ENCODE data around the gene CPEB1. TPM values are rescaled to one million over a fixed set of nuclear protein-coding genes. Genes with fewer than 3 reads are reported as not detected.

The CPEB1 gene
- total and polyA plus RNA-seq, 7 experiments from 2014 or later, result 0.07 to 1.0 (median 0.35) TPM; not detected in 1

- H3K9me3 ChIP-seq (ENCODE audit: control insufficient read depth in 2 of 3, low read length in 3 of 3), result no peaks in the 10 kb centered on the region
- no peak overlapping the region for H3K27ac Mint-ChIP-seq
- H3K4me3 Mint-ChIP-seq, result no peak overlapping the region
- ATAC-seq (no peak), DNase-seq (no peak)
- no peak overlapping the region for H3K4me3 ChIP-seq (ENCODE audit: low read length)
- no peaks in the 10 kb centered on the region for H3K36me3 ChIP-seq (ENCODE audit: control insufficient read depth in 2 of 3, insufficient read depth in 3 of 3, low read length in 3 of 3)
- no peaks in the 10 kb centered on the region for H3K9me3 Mint-ChIP-seq
- POLR2A ChIA-PET, result no interaction called here
- H3K27me3 ChIP-seq (ENCODE audit: control insufficient read depth in 2 of 2, insufficient read depth in 2 of 2, low read length in 2 of 2), result no peaks in the 10 kb centered on the region
- peaks cover 0 to 15% (median 4%) of the 10 kb centered on the region in 5 donors for H3K27me3 Mint-ChIP-seq
- CTCF ChIA-PET, result no interaction called here
- no peaks in the 10 kb centered on the region for H3K4me1 Mint-ChIP-seq
- intact Hi-C loops (cut with micrococcal nuclease), result no loop called here
- H3K27ac ChIP-seq (ENCODE audit: low read depth, low read length), result no peak overlapping the region
- H3K36me3 Mint-ChIP-seq, result no peaks in the 10 kb centered on the region
- no peaks in the 10 kb centered on the region for H3K4me1 ChIP-seq (ENCODE audit: control insufficient read depth in 2 of 2, insufficient read depth in 2 of 2, low read length in 2 of 2)
Measured at GRCh38 chr15:82613747-82614146, 33.4 kb downstream of the CPEB1 start.

- no peaks in the 10 kb centered on the region for H3K4me1 Mint-ChIP-seq
- H3K27me3 ChIP-seq (ENCODE audit: control insufficient read depth in 2 of 2, insufficient read depth in 2 of 2, low read length in 2 of 2), result no peaks in the 10 kb centered on the region
- DNase-seq, result no peak
- peaks cover 0 to 14% (median 6%) of the 10 kb centered on the region in 5 donors for H3K27me3 Mint-ChIP-seq
- no peaks in the 10 kb centered on the region for H3K9me3 ChIP-seq (ENCODE audit: control insufficient read depth in 2 of 3, low read length in 3 of 3)
- H3K4me1 ChIP-seq (ENCODE audit: control insufficient read depth in 2 of 2, insufficient read depth in 2 of 2, low read length in 2 of 2), result no peaks in the 10 kb centered on the region
- no peaks in the 10 kb centered on the region for H3K9me3 Mint-ChIP-seq
- ATAC-seq, result no peak
- ChIA-PET CTCF (no interaction called here), POLR2A (no interaction called here)
- no peak overlapping the region for H3K4me3 Mint-ChIP-seq
- no peaks in the 10 kb centered on the region for H3K36me3 ChIP-seq (ENCODE audit: control insufficient read depth in 2 of 3, insufficient read depth in 3 of 3, low read length in 3 of 3)
- no peak overlapping the region for H3K27ac Mint-ChIP-seq
- no peaks in the 10 kb centered on the region for H3K36me3 Mint-ChIP-seq
- no peak overlapping the region for H3K27ac ChIP-seq (ENCODE audit: low read depth, low read length)
- intact Hi-C loops (cut with micrococcal nuclease), result no loop called here
- no peak overlapping the region for H3K4me3 ChIP-seq (ENCODE audit: low read length)
Measured at GRCh38 chr15:82611348-82611747, 35.8 kb downstream of the CPEB1 start.

- ChIA-PET CTCF (no interaction called here), POLR2A (no interaction called here)
- Histone ChIP-seq H3K9me3 (ENCODE audit: control insufficient read depth in 2 of 3, low read length in 3 of 3) (no peaks in the 10 kb centered on the region), H3K36me3 (ENCODE audit: control insufficient read depth in 2 of 3, insufficient read depth in 3 of 3, low read length in 3 of 3) (no peaks in the 10 kb centered on the region), H3K27me3 (ENCODE audit: control insufficient read depth in 2 of 2, insufficient read depth in 2 of 2, low read length in 2 of 2) (no peaks in the 10 kb centered on the region), H3K27ac (ENCODE audit: low read depth, low read length) (no peak overlapping the region), H3K4me1 (ENCODE audit: control insufficient read depth in 2 of 2, insufficient read depth in 2 of 2, low read length in 2 of 2) (no peaks in the 10 kb centered on the region), H3K4me3 (ENCODE audit: low read length) (no peak overlapping the region)
- H3K9me3 Mint-ChIP-seq, result peaks cover 0 to 4% (median 0%) of the 10 kb centered on the region in 11 donors
- no peaks in the 10 kb centered on the region for H3K4me1 Mint-ChIP-seq
- DNase-seq, result no peak
- intact Hi-C loops (cut with micrococcal nuclease), result no loop called here
- peaks cover 0 to 4% (median 0%) of the 10 kb centered on the region in 5 donors for H3K36me3 Mint-ChIP-seq
- H3K27me3 Mint-ChIP-seq, result peaks cover 8 to 31% (median 17%) of the 10 kb centered on the region in 5 donors
- ATAC-seq, result no peak
- H3K27ac Mint-ChIP-seq, result no peak overlapping the region
- no peak overlapping the region for H3K4me3 Mint-ChIP-seq
Measured at GRCh38 chr15:82602195-82602594, 45.0 kb downstream of the CPEB1 start.

- CTCF ChIA-PET, result no interaction called here
- intact Hi-C loops (cut with micrococcal nuclease), result no loop called here
- no peaks in the 10 kb centered on the region for H3K36me3 ChIP-seq (ENCODE audit: control insufficient read depth in 2 of 3, insufficient read depth in 3 of 3, low read length in 3 of 3)
- no peaks in the 10 kb centered on the region for H3K4me1 Mint-ChIP-seq
- no peaks in the 10 kb centered on the region for H3K4me1 ChIP-seq (ENCODE audit: control insufficient read depth in 2 of 2, insufficient read depth in 2 of 2, low read length in 2 of 2)
- no peaks in the 10 kb centered on the region for H3K9me3 ChIP-seq (ENCODE audit: control insufficient read depth in 2 of 3, low read length in 3 of 3)
- no peak overlapping the region for H3K4me3 ChIP-seq (ENCODE audit: low read length)
- peaks cover 12 to 36% (median 20%) of the 10 kb centered on the region in 5 donors for H3K27me3 Mint-ChIP-seq
- no peak overlapping the region for H3K27ac Mint-ChIP-seq
- no peaks in the 10 kb centered on the region for H3K27me3 ChIP-seq (ENCODE audit: control insufficient read depth in 2 of 2, insufficient read depth in 2 of 2, low read length in 2 of 2)
- H3K9me3 Mint-ChIP-seq, result peaks cover 0 to 4% (median 0%) of the 10 kb centered on the region in 11 donors
- peaks cover 0 to 4% (median 0%) of the 10 kb centered on the region in 5 donors for H3K36me3 Mint-ChIP-seq
- DNase-seq, result no peak
- no peak overlapping the region for H3K27ac ChIP-seq (ENCODE audit: low read depth, low read length)
- no peak overlapping the region for H3K4me3 Mint-ChIP-seq
- no peak for ATAC-seq
- POLR2A ChIA-PET, result no interaction called here
Measured at GRCh38 chr15:82599862-82600261, 47.3 kb downstream of the CPEB1 start.

GRCh38 chr15:82597815-82598214 lies 49.3 kb downstream of the CPEB1 start:
- ATAC-seq (no peak), DNase-seq (no peak)
- CTCF ChIA-PET, result no interaction called here
- POLR2A ChIA-PET, result no interaction called here
- Mint-ChIP-seq H3K36me3 (peaks cover 0 to 9% (median 0%) of the 10 kb centered on the region in 5 donors), H3K9me3 (peaks cover 0 to 4% (median 0%) of the 10 kb centered on the region in 11 donors), H3K4me3 (no peak overlapping the region), H3K27ac (no peak overlapping the region), H3K4me1 (no peaks in the 10 kb centered on the region), H3K27me3 (peaks cover 14 to 49% (median 22%) of the 10 kb centered on the region in 5 donors)
- Histone ChIP-seq H3K4me1 (ENCODE audit: control insufficient read depth in 2 of 2, insufficient read depth in 2 of 2, low read length in 2 of 2) (no peaks in the 10 kb centered on the region), H3K9me3 (ENCODE audit: control insufficient read depth in 2 of 3, low read length in 3 of 3) (no peaks in the 10 kb centered on the region), H3K36me3 (ENCODE audit: control insufficient read depth in 2 of 3, insufficient read depth in 3 of 3, low read length in 3 of 3) (no peaks in the 10 kb centered on the region), H3K27ac (ENCODE audit: low read depth, low read length) (no peak overlapping the region), H3K4me3 (ENCODE audit: low read length) (no peak overlapping the region), H3K27me3 (ENCODE audit: control insufficient read depth in 2 of 2, insufficient read depth in 2 of 2, low read length in 2 of 2) (no peaks in the 10 kb centered on the region)
- intact Hi-C loops (cut with micrococcal nuclease), result no loop called here

- Histone ChIP-seq H3K36me3 (ENCODE audit: control insufficient read depth in 2 of 3, insufficient read depth in 3 of 3, low read length in 3 of 3) (no peaks in the 10 kb centered on the region), H3K27ac (ENCODE audit: low read depth, low read length) (no peak overlapping the region), H3K27me3 (ENCODE audit: control insufficient read depth in 2 of 2, insufficient read depth in 2 of 2, low read length in 2 of 2) (no peaks in the 10 kb centered on the region), H3K4me1 (ENCODE audit: control insufficient read depth in 2 of 2, insufficient read depth in 2 of 2, low read length in 2 of 2) (no peaks in the 10 kb centered on the region), H3K4me3 (ENCODE audit: low read length) (no peak overlapping the region), H3K9me3 (ENCODE audit: control insufficient read depth in 2 of 3, low read length in 3 of 3) (no peaks in the 10 kb centered on the region)
- peaks cover 0 to 9% (median 0%) of the 10 kb centered on the region in 5 donors for H3K36me3 Mint-ChIP-seq
- no peak overlapping the region for H3K4me3 Mint-ChIP-seq
- H3K4me1 Mint-ChIP-seq, result no peaks in the 10 kb centered on the region
- peaks cover 0 to 4% (median 0%) of the 10 kb centered on the region in 11 donors for H3K9me3 Mint-ChIP-seq
- ATAC-seq, result no peak
- no peak overlapping the region for H3K27ac Mint-ChIP-seq
- CTCF ChIA-PET, result no interaction called here
- DNase-seq, result no peak
- intact Hi-C loops (cut with micrococcal nuclease), result no loop called here
- POLR2A ChIA-PET, result no interaction called here
- peaks cover 14 to 51% (median 22%) of the 10 kb centered on the region in 5 donors for H3K27me3 Mint-ChIP-seq
Measured at GRCh38 chr15:82595766-82596165, 51.4 kb downstream of the CPEB1 start.

GRCh38 chr15:82595203-82595602 lies 52.0 kb downstream of the CPEB1 start:
- H3K4me1 ChIP-seq (ENCODE audit: control insufficient read depth in 2 of 2, insufficient read depth in 2 of 2, low read length in 2 of 2), result no peaks in the 10 kb centered on the region
- intact Hi-C loops (cut with micrococcal nuclease), result no loop called here
- peaks cover 0 to 9% (median 0%) of the 10 kb centered on the region in 5 donors for H3K36me3 Mint-ChIP-seq
- H3K36me3 ChIP-seq (ENCODE audit: control insufficient read depth in 2 of 3, insufficient read depth in 3 of 3, low read length in 3 of 3), result no peaks in the 10 kb centered on the region
- DNase-seq (no peak), ATAC-seq (no peak)
- no peaks in the 10 kb centered on the region for H3K9me3 ChIP-seq (ENCODE audit: control insufficient read depth in 2 of 3, low read length in 3 of 3)
- no peak overlapping the region for H3K4me3 ChIP-seq (ENCODE audit: low read length)
- H3K27me3 ChIP-seq (ENCODE audit: control insufficient read depth in 2 of 2, insufficient read depth in 2 of 2, low read length in 2 of 2), result no peaks in the 10 kb centered on the region
- H3K27ac ChIP-seq (ENCODE audit: low read depth, low read length), result no peak overlapping the region
- no peaks in the 10 kb centered on the region for H3K4me1 Mint-ChIP-seq
- H3K27me3 Mint-ChIP-seq, result peaks cover 14 to 50% (median 23%) of the 10 kb centered on the region in 5 donors
- no peak overlapping the region for H3K4me3 Mint-ChIP-seq
- no peak overlapping the region for H3K27ac Mint-ChIP-seq
- ChIA-PET CTCF (no interaction called here), POLR2A (no interaction called here)
- H3K9me3 Mint-ChIP-seq, result peaks cover 0 to 1% (median 0%) of the 10 kb centered on the region in 11 donors
